ENCODE data around the gene ABCD2.

The ABCD2 gene

DNA sequence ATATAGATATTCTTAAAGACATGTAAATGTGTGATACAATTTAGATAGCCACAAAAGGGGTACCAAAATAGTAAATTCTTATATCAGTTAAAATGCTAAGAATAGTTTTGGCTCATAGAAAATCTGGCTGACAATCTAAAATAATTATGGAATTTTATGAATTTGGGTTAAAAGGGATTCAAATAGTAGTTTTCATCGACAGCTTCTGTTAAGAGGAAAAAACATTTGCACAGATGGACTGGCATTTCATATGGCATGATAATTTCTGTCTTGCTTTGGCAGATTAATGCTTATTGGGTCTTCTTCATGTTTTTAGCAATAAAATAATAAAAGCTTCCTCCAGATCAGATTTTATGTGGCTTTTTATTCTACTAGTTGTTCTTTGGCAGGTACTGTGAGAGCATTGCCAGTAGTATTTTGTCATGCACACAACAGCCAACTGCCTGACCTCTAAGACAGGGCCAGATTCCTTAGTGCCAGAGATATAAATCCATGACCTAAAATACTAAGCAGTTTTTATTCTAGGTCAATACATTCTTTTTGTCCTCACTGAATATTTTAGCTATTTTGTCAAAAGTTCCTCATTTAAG lies 9.1 kb downstream of the ABCD2 start:
- Histone ChIP-seq H3K9me3 (replicated peaks; ENCODE audit: insufficient read depth, low read length) (no peaks in the 10 kb centered on the region), H3K4me1 (ENCODE audit: low read length) (peaks cover 6% of the 10 kb centered on the region), H3F3A (ENCODE audit: insufficient read depth, low read length) (no peaks in the 10 kb centered on the region), H3K79me2 (ENCODE audit: low read length) (no peaks in the 10 kb centered on the region), H3K9me2 (replicated peaks; ENCODE audit: insufficient read depth, low read length) (no peaks in the 10 kb centered on the region), H3K27me3 (replicated peaks; ENCODE audit: insufficient read depth, low read length) (no peaks in the 10 kb centered on the region), H2AFZ (ENCODE audit: low read length) (no peak overlapping the region), H4K20me1 (ENCODE audit: insufficient read depth, low read length) (no peaks in the 10 kb centered on the region), H3K4me2 (ENCODE audit: low read depth, low read length) (no peak overlapping the region), H3K9ac (ENCODE audit: low read length) (no peak overlapping the region), H3K27ac (ENCODE audit: low read length) (no peak overlapping the region), H3K36me3 (replicated peaks; ENCODE audit: insufficient read depth, low read length) (no peaks in the 10 kb centered on the region), H3K4me3 (ENCODE audit: low read length) (no peak overlapping the region)
- DNase-seq, result no peak
- TF ChIP-seq EZH2 (optimal IDR thresholded peaks at IDR 0.05; ENCODE audit: low read depth, low read length), result no peak
- TF ChIP-seq EZH2phosphoT487 (IDR thresholded peaks at IDR 0.05; ENCODE audit: low read length), result no peak
- TF ChIP-seq, protein P1, sequence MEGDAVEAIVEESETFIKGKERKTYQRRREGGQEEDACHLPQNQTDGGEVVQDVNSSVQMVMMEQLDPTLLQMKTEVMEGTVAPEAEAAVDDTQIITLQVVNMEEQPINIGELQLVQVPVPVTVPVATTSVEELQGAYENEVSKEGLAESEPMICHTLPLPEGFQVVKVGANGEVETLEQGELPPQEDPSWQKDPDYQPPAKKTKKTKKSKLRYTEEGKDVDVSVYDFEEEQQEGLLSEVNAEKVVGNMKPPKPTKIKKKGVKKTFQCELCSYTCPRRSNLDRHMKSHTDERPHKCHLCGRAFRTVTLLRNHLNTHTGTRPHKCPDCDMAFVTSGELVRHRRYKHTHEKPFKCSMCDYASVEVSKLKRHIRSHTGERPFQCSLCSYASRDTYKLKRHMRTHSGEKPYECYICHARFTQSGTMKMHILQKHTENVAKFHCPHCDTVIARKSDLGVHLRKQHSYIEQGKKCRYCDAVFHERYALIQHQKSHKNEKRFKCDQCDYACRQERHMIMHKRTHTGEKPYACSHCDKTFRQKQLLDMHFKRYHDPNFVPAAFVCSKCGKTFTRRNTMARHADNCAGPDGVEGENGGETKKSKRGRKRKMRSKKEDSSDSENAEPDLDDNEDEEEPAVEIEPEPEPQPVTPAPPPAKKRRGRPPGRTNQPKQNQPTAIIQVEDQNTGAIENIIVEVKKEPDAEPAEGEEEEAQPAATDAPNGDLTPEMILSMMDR (IDR thresholded peaks at IDR 0.05; ENCODE audit: low read length), result no peak

DNA sequence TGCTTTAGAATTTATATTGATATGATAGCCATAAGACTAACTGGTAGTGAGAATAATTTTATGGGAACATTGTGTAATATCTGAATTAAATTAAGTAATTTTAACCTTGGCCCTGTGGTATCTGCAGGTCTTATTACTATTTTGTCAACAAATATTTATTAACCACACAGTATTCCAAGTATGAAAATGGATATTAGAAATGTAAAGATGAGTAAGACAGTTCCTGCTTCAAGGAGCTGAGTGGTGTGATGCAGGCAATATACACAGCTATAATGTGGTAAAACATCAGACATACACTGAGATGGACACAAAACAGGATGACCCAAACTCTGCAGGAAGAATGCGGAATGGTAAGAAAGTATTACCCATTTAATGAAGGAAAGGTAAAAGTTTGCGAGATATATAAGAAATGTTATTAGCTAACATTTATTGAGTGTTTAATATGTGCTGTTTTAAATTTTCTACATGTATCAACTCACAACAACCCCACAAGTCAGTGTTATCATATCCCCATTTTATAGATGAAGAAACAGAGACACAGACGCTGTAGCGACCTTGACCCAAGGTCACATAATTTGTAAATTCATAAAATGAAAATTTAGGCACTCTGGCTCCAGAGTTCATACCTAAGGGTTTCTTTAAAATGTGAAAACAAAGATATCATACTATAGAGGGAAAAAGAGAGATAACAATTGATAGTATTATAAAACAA lies 12.7 kb downstream of the ABCD2 start:
- H3K4me1 ChIP-seq (ENCODE audit: low read length), result peaks cover 6% of the 10 kb centered on the region
- H3K4me2 ChIP-seq (ENCODE audit: low read depth, low read length), result no peak overlapping the region
- H3K9ac ChIP-seq (ENCODE audit: low read length), result no peak overlapping the region
- H3K9me2 ChIP-seq (replicated peaks; ENCODE audit: insufficient read depth, low read length), result no peaks in the 10 kb centered on the region
- H2AFZ ChIP-seq (ENCODE audit: low read length), result no peak overlapping the region
- no peaks in the 10 kb centered on the region for H4K20me1 ChIP-seq (ENCODE audit: insufficient read depth, low read length)
- H3K79me2 ChIP-seq (ENCODE audit: low read length), result no peaks in the 10 kb centered on the region
- no peak overlapping the region for H3K4me3 ChIP-seq (ENCODE audit: low read length)
- no peaks in the 10 kb centered on the region for H3F3A ChIP-seq (ENCODE audit: insufficient read depth, low read length)
- H3K9me3 ChIP-seq (replicated peaks; ENCODE audit: insufficient read depth, low read length), result no peaks in the 10 kb centered on the region
- H3K27ac ChIP-seq (ENCODE audit: low read length), result no peak overlapping the region
- DNase-seq, result no peak
- H3K36me3 ChIP-seq (replicated peaks; ENCODE audit: insufficient read depth, low read length), result no peaks in the 10 kb centered on the region
- TF ChIP-seq EZH2 (optimal IDR thresholded peaks at IDR 0.05; ENCODE audit: low read depth, low read length), result no peak
- TF ChIP-seq, protein P1 (IDR thresholded peaks at IDR 0.05; ENCODE audit: low read length), result no peak
- no peak for TF ChIP-seq EZH2phosphoT487 (IDR thresholded peaks at IDR 0.05; ENCODE audit: low read length)
- no peaks in the 10 kb centered on the region for H3K27me3 ChIP-seq (replicated peaks; ENCODE audit: insufficient read depth, low read length)

DNA sequence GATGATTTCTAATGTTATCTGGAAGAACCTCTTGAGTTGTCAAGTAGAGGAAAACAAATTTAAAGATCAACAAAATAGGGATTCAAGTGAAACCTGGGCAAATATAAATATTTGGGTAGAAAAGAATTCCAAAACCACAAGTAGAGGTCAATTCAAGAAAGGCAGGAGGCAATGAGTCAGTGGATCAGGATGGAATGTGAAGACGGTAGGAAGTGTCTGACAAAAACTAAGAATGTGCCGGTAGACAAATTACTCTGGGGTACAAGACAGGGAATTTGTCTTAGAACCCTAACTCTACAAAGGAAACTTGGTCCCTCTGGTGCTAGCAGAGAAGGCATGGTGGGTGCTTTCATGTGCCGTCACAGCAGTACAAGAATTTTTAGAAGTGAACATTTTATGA lies 13.6 kb downstream of the ABCD2 start:
- TF ChIP-seq EZH2phosphoT487 (IDR thresholded peaks at IDR 0.05; ENCODE audit: low read length), result no peak
- Histone ChIP-seq H3K4me2 (ENCODE audit: low read depth, low read length) (no peak overlapping the region), H3K27ac (ENCODE audit: low read length) (no peak overlapping the region)

DNA sequence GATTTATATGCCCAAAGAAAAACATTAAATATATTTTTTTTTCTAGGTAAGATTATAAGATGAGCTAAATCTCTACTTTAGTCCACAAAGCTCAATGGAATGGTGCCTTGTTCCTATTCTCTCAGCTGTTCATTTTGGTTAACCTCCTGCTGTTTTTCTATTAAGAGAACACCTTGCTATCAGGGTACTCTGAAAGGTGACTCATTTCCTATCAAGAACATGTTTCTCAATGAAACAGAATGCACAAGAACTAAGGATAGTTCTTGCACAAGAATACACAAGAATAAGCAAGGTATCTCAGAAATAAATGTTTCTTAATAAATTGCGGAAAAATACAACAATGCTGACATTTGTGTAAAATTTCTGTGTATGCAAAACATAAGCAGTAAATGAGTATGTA lies 14.1 kb downstream of the ABCD2 start:
- Histone ChIP-seq H2AFZ (ENCODE audit: low read length) (no peak overlapping the region), H4K20me1 (ENCODE audit: insufficient read depth, low read length) (no peaks in the 10 kb centered on the region), H3K4me3 (ENCODE audit: low read length) (no peak overlapping the region), H3K9me2 (replicated peaks; ENCODE audit: insufficient read depth, low read length) (no peaks in the 10 kb centered on the region), H3K4me2 (ENCODE audit: low read depth, low read length) (no peak overlapping the region), H3K4me1 (ENCODE audit: low read length) (peaks cover 6% of the 10 kb centered on the region), H3K27me3 (replicated peaks; ENCODE audit: insufficient read depth, low read length) (no peaks in the 10 kb centered on the region), H3K27ac (ENCODE audit: low read length) (no peak overlapping the region), H3K36me3 (replicated peaks; ENCODE audit: insufficient read depth, low read length) (no peaks in the 10 kb centered on the region), H3K79me2 (ENCODE audit: low read length) (no peaks in the 10 kb centered on the region), H3F3A (ENCODE audit: insufficient read depth, low read length) (no peaks in the 10 kb centered on the region), H3K9me3 (replicated peaks; ENCODE audit: insufficient read depth, low read length) (no peaks in the 10 kb centered on the region), H3K9ac (ENCODE audit: low read length) (no peak overlapping the region)
- no peak for DNase-seq
- TF ChIP-seq EZH2phosphoT487 (IDR thresholded peaks at IDR 0.05; ENCODE audit: low read length) (no peak), EZH2 (optimal IDR thresholded peaks at IDR 0.05; ENCODE audit: low read depth, low read length) (no peak)
- TF ChIP-seq, protein P1 (IDR thresholded peaks at IDR 0.05; ENCODE audit: low read length), result no peak

More for the DNA sequence above, 13.6 kb downstream of the ABCD2 start:
- H3F3A ChIP-seq (ENCODE audit: insufficient read depth, low read length), result no peaks in the 10 kb centered on the region
- H3K27me3 ChIP-seq (replicated peaks; ENCODE audit: insufficient read depth, low read length), result no peaks in the 10 kb centered on the region
- no peak overlapping the region for H3K4me3 ChIP-seq (ENCODE audit: low read length)
- no peak overlapping the region for H3K9ac ChIP-seq (ENCODE audit: low read length)
- peaks cover 6% of the 10 kb centered on the region for H3K4me1 ChIP-seq (ENCODE audit: low read length)
- H3K79me2 ChIP-seq (ENCODE audit: low read length), result no peaks in the 10 kb centered on the region
- H3K9me3 ChIP-seq (replicated peaks; ENCODE audit: insufficient read depth, low read length), result no peaks in the 10 kb centered on the region
- no peak for DNase-seq
- H2AFZ ChIP-seq (ENCODE audit: low read length), result no peak overlapping the region
- no peaks in the 10 kb centered on the region for H3K9me2 ChIP-seq (replicated peaks; ENCODE audit: insufficient read depth, low read length)
- H4K20me1 ChIP-seq (ENCODE audit: insufficient read depth, low read length), result no peaks in the 10 kb centered on the region
- no peaks in the 10 kb centered on the region for H3K36me3 ChIP-seq (replicated peaks; ENCODE audit: insufficient read depth, low read length)
